ENCODE measurements around the gene KIAA0408.
A peak's percentile ranks its signal among the peaks of the same experiment; 100 is the strongest.

KIAA0408 gene

GRCh38 chr6:127459231-127459641 is at the start of gene KIAA0408:
Gene KIAA0408 (minus strand): TSS chr6:127459389. CDS start chr6:127453981, 5,408 bp downstream.
- DNase-seq, result peak in 25 of 42 donors; percentile 13 to 69 (median 38)
- intact Hi-C loops (cut with DNase I), result no loop called here

DNA sequence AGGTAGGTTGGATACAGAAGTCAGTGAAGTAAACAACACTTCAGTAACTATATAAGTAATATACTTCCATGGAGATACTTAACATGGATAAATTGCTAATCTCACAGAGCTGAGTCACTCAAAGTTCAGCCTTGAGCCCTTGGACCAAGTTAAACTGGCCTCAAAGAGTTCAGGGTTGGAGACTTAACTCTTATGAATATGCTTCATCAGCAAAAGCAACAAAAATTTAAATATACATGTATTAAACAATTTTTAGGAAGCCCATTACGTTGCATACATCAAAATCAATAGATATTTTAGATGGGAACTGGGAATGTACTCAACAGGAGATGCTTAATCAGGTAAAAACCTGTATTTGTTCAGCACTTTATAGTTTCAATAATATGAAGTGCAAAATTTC is 47.7 kb upstream of the KIAA0408 start:
- intact Hi-C loops (cut with DNase I), result no loop called here
- DNase-seq, result no peak

GRCh38 chr6:127503022-127503421 is 43.8 kb upstream of the KIAA0408 start:
- DNase-seq, result no peak
- intact Hi-C loops (cut with DNase I), result no loop called here

DNA sequence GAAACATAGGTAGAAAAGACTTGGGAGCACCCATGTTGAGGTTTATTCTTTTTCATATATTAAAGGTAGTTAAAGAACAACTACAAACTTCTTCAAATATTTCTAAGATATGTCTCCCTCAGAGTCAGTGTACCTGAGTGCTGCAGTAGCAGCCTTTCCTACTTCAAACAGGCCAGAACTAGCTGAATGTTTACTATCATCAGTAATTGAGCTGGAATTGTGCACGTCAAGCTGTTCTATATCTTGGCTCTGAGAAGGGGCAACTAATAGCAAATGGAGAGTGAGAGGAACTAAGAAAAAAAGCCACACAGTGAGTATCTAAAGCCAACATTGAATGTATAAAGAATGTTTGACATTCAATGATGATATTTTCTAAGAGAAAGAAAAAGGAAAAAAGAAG is 38.2 kb upstream of the KIAA0408 start:
- DNase-seq, result no peak
- intact Hi-C loops (cut with DNase I), result no loop called here

- intact Hi-C loops (cut with DNase I), result no loop called here
- DNase-seq, result no peak
Measured at GRCh38 chr6:127496471-127496870, 37.3 kb upstream of the KIAA0408 start.

DNA sequence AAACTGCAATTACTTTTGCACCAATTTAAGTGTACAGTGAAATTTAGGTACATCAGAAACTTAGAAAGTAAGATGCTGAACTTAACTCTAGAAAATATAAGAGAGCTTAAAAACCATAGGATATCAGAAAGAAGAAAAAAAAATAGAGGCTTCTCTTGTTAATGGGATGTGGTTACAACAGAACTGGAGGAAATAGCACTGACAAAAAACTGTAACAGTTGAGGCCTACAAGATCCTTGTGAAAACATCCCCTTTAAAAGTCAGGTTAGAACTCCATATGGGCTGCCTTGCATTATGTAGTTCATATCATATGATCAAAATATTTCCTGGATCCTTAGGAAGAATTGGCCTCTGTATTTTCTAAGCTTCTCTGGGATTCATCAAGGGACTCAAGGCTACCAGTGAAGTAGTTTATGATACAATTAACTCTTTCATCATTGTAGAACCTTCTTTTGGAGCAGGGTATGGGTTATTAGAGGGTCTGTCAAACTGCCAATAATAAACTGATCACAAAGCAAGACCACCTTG is 35.1 kb upstream of the KIAA0408 start:
- intact Hi-C loops (cut with DNase I), result no loop called here
- no peak for DNase-seq

DNA sequence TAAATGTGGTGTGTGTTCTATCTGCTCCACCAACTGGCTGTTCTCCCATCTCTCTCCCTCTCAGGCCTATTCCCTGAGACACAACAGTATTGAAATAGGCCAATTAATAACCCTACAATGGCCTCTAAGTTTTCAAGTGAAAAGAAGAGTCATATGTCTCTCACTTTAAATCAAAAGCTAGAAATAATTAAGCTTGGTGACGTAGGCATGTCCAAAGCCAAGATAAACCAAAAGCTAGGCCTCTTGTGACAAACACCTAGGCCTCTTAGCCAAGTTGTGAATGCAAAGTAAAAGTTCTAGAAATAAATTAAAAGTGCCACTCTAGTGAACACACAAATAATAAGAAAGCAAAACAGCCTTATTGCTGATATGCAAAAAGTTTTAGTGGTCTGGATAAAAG is 30.1 kb upstream of the KIAA0408 start:
- intact Hi-C loops (cut with DNase I), result no loop called here
- no peak for DNase-seq

- intact Hi-C loops (cut with DNase I), result no loop called here
- no peak for DNase-seq
Measured at GRCh38 chr6:127486934-127487333, 27.7 kb upstream of the KIAA0408 start.

GRCh38 chr6:127484212-127484863 is 25.1 kb upstream of the KIAA0408 start:
- no peak for DNase-seq
- intact Hi-C loops (cut with DNase I), result no loop called here

- DNase-seq, result no peak
- intact Hi-C loops (cut with DNase I), result no loop called here
Measured at GRCh38 chr6:127483399-127484055, 24.3 kb upstream of the KIAA0408 start.

DNA sequence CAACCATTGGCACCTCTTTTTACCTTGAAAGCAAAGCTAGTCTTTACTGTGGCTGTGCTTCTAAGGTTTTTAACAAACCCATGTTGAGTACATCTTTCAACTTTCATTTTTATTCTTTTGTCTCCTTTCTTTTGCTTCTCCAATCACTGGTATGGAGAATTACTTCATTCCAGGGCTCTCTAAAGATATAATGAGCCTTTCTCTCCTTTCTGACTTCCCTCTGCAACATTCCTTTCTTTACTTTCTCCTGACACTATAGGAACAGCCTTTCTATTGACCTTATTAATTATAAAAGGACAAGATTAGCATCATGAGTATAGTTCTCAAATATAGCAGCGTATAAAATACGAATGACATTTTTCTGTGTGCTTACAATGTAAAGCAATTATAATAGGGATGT is 23.1 kb upstream of the KIAA0408 start:
- DNase-seq, result no peak
- intact Hi-C loops (cut with DNase I), result no loop called here

- no peak for DNase-seq
- intact Hi-C loops (cut with DNase I), result no loop called here
Measured at GRCh38 chr6:127481628-127482027, 22.4 kb upstream of the KIAA0408 start.

GRCh38 chr6:127481111-127481510 is 21.9 kb upstream of the KIAA0408 start:
- DNase-seq, result no peak
- intact Hi-C loops (cut with DNase I), result no loop called here

GRCh38 chr6:127477658-127478057 is 18.5 kb upstream of the KIAA0408 start:
- DNase-seq, result no peak
- intact Hi-C loops (cut with DNase I), result no loop called here

DNA sequence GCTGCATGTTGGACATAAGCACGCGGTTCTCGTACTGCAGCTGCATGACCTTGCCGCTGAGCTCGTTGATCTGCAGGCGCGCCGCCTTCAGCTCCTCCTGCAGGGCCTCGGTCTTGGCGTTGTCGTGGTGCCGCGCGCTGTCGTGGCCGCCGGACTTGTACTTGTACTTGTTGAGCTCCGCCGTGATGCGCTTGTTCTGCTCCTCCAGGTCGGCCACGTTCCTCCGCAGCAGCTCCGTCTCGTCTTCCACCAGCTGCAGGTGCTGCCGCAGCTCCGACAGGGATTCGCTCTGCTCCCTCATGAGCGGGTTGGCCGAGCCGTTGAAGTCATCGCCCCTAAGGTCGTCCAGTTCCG is 16.6 kb upstream of the KIAA0408 start:
- DNase-seq, result no peak
- intact Hi-C loops (cut with DNase I), result no loop called here

- no peak for DNase-seq
- intact Hi-C loops (cut with DNase I), result no loop called here
Measured at GRCh38 chr6:127475135-127475822, 16.1 kb upstream of the KIAA0408 start.

DNA sequence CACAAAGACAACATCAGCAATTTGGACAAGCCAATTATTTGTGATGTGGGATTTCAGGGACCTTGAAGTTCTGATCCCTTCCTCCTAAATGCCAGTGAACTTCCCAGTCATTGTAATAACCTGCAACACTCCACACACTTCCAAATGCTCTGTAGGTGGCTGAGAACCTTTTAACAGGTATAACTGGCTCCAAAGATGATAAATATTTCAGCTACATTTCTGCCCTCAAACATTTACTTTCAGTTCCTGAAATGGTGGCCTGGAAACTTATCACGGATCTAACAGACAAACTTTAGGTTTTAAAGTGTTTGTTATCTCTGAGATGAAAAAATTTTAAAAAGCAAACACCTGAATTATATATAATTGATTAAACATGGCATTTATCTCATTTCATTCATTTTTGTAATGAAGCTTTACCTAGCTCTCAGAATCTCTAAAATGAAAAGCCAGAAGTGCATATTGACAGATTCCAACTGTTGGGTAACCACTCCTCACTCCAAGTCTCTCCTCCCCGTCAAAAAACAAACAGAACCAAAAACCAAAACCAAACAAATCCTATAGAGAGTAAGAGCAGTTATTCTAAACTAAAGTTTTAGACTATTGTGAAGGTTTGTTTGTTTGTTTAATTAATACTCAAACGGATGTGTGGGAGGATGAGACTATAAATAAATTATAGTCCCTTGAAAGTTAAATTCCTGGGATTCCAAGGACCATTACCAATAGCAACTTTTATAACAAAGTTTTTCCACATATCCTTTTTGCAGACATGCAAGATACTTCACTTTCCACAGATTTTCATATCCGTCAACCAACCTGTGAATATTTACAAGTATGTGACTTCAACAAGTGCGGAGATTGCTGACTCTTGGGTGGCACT is 12.4 kb upstream of the KIAA0408 start:
- intact Hi-C loops (cut with DNase I), result no loop called here
- DNase-seq, result no peak

DNA sequence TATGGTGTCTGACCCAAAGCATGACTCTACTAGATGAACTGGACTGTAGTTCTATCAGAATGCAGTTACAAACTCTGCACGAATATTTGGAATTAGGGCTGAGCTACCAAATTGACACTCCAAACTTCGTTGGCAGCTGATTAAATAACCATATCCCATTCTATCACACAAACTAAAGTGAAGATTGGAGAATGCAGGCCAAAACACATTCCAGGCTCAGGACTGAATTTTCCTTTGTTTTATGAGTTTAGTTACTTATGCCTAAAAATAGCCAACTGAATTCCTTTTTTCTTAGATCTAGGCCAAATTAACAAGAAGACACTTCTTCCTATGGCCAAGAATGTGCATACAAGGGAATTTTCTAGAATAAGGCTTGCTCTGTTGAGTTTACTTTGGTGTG is 9.7 kb upstream of the KIAA0408 start:
- intact Hi-C loops (cut with DNase I), result loop anchor here (10.0 kb wide), 1 partner anchor 46 kb away; the partner anchor contains the start of gene MTCL3
- no peak for DNase-seq

- no peak for DNase-seq
- intact Hi-C loops (cut with DNase I), result loop anchor here (10.0 kb wide), 1 partner anchor 48 kb away; the partner anchor contains the start of gene MTCL3
Measured at GRCh38 chr6:127466416-127466815, 7.2 kb upstream of the KIAA0408 start.
